Ovary (tissue), 3 donors: ENCODE data around the gene JADE1.

Source experiments
- EP300 ChIP-seq: sonication (generic); formaldehyde crosslinking; IDR thresholded peaks from one replicate; pipeline ENCODE4 v1.6.1; 2017; ENCODE audit warnings: antibody characterized with exemption
- TF ChIP-seq, protein P1 (sequence below), 3 donors: fragments of 450-650 bp in 2 of 3; fragments of 200-600 bp in 1 of 3; IDR thresholded peaks; one replicate each; pipeline versions ENCODE4 v1.5.1 to v1.8.0; 2016 to 2022; ENCODE audit warnings: antibody characterized with exemption in 3 of 3, mild to moderate bottlenecking in 1 of 3
- donor health status: DM: no; HTN: no; CAD: no.

DNA sequence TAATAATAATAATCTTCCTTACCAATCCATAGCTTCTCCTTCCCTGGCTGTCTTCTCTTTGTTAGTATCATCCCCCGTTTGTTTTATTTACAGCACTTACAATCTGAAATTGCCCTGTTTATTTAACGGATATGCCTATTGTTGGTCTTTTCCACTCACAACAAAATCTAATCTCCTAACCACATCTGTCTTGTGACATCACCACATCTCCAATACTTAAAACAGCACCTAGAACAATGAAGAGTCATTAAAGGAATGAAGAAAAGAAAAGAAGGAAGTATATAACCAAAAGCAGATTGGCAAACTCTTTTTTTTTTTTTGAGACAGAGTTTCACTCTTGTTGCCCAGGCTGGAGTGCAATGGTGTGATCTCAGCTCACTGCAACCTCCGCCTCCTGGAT lies 38.7 kb upstream of the JADE1 start:
- TF ChIP-seq, protein P1, sequence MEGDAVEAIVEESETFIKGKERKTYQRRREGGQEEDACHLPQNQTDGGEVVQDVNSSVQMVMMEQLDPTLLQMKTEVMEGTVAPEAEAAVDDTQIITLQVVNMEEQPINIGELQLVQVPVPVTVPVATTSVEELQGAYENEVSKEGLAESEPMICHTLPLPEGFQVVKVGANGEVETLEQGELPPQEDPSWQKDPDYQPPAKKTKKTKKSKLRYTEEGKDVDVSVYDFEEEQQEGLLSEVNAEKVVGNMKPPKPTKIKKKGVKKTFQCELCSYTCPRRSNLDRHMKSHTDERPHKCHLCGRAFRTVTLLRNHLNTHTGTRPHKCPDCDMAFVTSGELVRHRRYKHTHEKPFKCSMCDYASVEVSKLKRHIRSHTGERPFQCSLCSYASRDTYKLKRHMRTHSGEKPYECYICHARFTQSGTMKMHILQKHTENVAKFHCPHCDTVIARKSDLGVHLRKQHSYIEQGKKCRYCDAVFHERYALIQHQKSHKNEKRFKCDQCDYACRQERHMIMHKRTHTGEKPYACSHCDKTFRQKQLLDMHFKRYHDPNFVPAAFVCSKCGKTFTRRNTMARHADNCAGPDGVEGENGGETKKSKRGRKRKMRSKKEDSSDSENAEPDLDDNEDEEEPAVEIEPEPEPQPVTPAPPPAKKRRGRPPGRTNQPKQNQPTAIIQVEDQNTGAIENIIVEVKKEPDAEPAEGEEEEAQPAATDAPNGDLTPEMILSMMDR (IDR thresholded peaks at IDR 0.05): no peak
- no peak for TF ChIP-seq EP300
